ENCODE data around the gene TAGLN2. TPM values are rescaled to one million over a fixed set of nuclear protein-coding genes. Genes with fewer than 3 reads are reported as not detected.
A peak's percentile ranks its signal among the peaks of the same experiment; 100 is the strongest.

The TAGLN2 gene
- total and polyA plus RNA-seq, 2 experiments from 2014 or later, result 122 to 292 TPM

DNA sequence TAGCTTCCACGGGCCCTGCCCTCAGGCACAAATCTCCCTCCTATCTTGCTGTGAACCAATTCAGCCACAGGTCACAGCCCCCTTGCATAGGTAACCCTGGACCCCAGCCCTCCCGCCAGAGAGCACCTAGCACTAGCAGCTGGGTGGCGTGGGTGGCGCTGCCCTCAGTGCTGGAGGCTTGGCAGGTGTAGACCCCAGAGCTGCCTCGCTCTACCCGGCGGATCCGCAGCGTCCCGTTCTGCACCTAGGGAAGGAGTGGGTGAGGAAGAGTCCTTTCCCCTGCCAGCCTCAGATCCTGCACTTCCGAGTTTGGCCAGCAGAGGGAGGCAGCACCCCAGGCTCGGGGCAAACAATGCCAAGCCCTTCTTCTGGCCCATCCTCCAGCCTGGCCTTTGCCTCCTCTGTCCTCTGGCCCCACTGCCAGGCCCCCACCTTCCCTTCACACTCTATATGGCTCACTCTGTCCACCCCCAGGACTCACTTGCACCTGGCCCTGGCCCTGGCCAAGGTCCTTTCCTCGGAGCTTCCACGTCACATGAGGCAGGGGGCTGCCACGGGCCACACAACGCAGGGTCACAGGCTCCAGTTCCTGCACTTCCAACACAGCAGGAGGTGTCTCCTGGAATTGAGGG is 11.1 kb upstream of the TAGLN2 start:
- Histone ChIP-seq H3K4me1 (ENCODE audit: insufficient read depth) (peaks cover 47% of the 10 kb centered on the region), H3K79me2 (no peaks in the 10 kb centered on the region), H2AFZ (no peak overlapping the region)

DNA sequence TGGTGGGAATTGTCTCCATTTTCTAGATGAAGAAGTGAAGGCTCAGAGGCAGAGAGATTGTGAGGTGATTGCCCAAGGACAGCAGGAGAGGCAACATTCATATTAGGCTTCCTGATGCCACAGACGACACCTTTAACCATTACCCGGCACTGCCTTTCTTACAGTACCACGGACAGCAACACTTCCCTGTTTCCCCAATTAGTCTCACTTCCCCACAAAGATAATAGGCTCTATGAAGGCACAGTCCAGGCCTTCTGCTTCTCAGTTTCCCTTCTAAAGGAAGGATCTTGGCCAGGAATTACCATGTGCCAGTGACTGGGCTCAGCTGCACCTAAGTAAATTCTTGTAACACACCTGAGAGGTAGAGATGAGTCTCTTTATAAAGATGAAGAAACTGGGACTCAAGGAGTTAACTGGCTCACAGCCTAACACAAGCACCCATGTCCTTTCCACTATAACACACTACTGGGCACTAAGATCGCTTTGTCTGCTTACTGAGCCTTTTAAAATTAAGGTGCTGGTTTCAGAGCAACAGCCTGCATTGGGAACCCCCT is 10.5 kb upstream of the TAGLN2 start:
- 79% methylated on average over 4 of the region's 4 CpGs for WGBS (ENCODE audit: low lambda C conversion rate, missing lambda C conversion rate)
- Histone ChIP-seq H3K36me3 (replicated peaks; ENCODE audit: insufficient read depth, low read depth) (no peaks in the 10 kb centered on the region), H3K4me3 (no peak overlapping the region), H3K4me1 (ENCODE audit: insufficient read depth) (peaks cover 42% of the 10 kb centered on the region), H3K27ac (no peak overlapping the region), H3K9me2 (replicated peaks; ENCODE audit: insufficient read depth) (no peaks in the 10 kb centered on the region), H3K27me3 (no peaks in the 10 kb centered on the region), H3K9me3 (ENCODE audit: low read depth) (no peaks in the 10 kb centered on the region), H3K79me2 (no peaks in the 10 kb centered on the region), H2AFZ (no peak overlapping the region), H4K20me1 (ENCODE audit: insufficient read depth, poor library complexity, severe bottlenecking) (no peaks in the 10 kb centered on the region), H3K4me2 (peak overlapping the region; percentile 36)
- TF ChIP-seq EZH2phosphoT487 (IDR thresholded peaks at IDR 0.05; ENCODE audit: low read depth, severe bottlenecking, unreplicated experiment) (no peak), EZH2 (IDR thresholded peaks at IDR 0.05; ENCODE audit: borderline replicate concordance) (no peak)
- TF ChIP-seq, protein P1, sequence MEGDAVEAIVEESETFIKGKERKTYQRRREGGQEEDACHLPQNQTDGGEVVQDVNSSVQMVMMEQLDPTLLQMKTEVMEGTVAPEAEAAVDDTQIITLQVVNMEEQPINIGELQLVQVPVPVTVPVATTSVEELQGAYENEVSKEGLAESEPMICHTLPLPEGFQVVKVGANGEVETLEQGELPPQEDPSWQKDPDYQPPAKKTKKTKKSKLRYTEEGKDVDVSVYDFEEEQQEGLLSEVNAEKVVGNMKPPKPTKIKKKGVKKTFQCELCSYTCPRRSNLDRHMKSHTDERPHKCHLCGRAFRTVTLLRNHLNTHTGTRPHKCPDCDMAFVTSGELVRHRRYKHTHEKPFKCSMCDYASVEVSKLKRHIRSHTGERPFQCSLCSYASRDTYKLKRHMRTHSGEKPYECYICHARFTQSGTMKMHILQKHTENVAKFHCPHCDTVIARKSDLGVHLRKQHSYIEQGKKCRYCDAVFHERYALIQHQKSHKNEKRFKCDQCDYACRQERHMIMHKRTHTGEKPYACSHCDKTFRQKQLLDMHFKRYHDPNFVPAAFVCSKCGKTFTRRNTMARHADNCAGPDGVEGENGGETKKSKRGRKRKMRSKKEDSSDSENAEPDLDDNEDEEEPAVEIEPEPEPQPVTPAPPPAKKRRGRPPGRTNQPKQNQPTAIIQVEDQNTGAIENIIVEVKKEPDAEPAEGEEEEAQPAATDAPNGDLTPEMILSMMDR (IDR thresholded peaks at IDR 0.05; ENCODE audit: poor library complexity), result no peak
- DNase-seq (ENCODE audit: low spot score), result no peak

More for the DNA sequence above, 11.1 kb upstream of the TAGLN2 start:
- Histone ChIP-seq H3K9me2 (replicated peaks; ENCODE audit: insufficient read depth) (no peaks in the 10 kb centered on the region), H3K4me3 (no peak overlapping the region), H3K4me2 (peak overlapping the region; percentile 59), H3K27me3 (no peaks in the 10 kb centered on the region), H3K9me3 (ENCODE audit: low read depth) (no peaks in the 10 kb centered on the region), H3K27ac (peak overlapping the region; percentile 92), H4K20me1 (ENCODE audit: insufficient read depth, poor library complexity, severe bottlenecking) (no peaks in the 10 kb centered on the region), H3K36me3 (replicated peaks; ENCODE audit: insufficient read depth, low read depth) (no peaks in the 10 kb centered on the region)
- WGBS (ENCODE audit: low lambda C conversion rate, missing lambda C conversion rate), result 40% methylated on average over 16 of the region's 16 CpGs
- no peak for TF ChIP-seq EZH2 (IDR thresholded peaks at IDR 0.05; ENCODE audit: borderline replicate concordance)
- TF ChIP-seq, protein P1 (IDR thresholded peaks at IDR 0.05; ENCODE audit: poor library complexity), result peak; percentile 91
- TF ChIP-seq EZH2phosphoT487 (IDR thresholded peaks at IDR 0.05; ENCODE audit: low read depth, severe bottlenecking, unreplicated experiment), result no peak
- peak; percentile 83 for DNase-seq (ENCODE audit: low spot score)

DNA sequence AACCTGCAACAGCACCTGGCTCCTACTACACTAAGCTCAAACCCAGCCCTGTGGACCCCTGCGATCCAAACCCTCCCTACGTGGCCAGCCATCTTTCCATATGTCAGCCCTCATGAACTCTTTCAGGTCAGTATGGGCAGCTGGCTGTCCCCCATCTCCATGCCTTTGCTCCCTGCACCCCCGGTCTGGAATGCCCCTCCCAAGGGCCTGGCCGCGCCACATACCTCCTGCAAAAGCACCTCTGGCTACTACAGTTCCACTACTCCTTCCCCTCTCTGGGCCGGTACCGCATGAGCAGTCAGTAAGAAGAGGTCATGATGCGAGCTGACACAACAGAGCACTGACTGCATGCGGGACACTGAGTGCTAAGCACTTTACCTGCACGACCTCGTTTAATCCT is 10.0 kb upstream of the TAGLN2 start:
- H3K9me3 ChIP-seq (ENCODE audit: low read depth), result no peaks in the 10 kb centered on the region
- H2AFZ ChIP-seq, result no peak overlapping the region
- H3K4me1 ChIP-seq (ENCODE audit: insufficient read depth), result peaks cover 37% of the 10 kb centered on the region
- 97% methylated on average over 11 of the region's 11 CpGs for WGBS (ENCODE audit: low lambda C conversion rate, missing lambda C conversion rate)
- no peaks in the 10 kb centered on the region for H3K36me3 ChIP-seq (replicated peaks; ENCODE audit: insufficient read depth, low read depth)
- no peaks in the 10 kb centered on the region for H3K9me2 ChIP-seq (replicated peaks; ENCODE audit: insufficient read depth)
- H3K79me2 ChIP-seq, result no peaks in the 10 kb centered on the region
- H3K4me3 ChIP-seq, result no peak overlapping the region
- no peak overlapping the region for H3K4me2 ChIP-seq
- DNase-seq (ENCODE audit: low spot score), result no peak
- no peak overlapping the region for H3K27ac ChIP-seq
- no peaks in the 10 kb centered on the region for H4K20me1 ChIP-seq (ENCODE audit: insufficient read depth, poor library complexity, severe bottlenecking)
- no peaks in the 10 kb centered on the region for H3K27me3 ChIP-seq
- TF ChIP-seq, protein P1 (IDR thresholded peaks at IDR 0.05; ENCODE audit: poor library complexity), result no peak
- TF ChIP-seq EZH2 (IDR thresholded peaks at IDR 0.05; ENCODE audit: borderline replicate concordance) (no peak), EZH2phosphoT487 (IDR thresholded peaks at IDR 0.05; ENCODE audit: low read depth, severe bottlenecking, unreplicated experiment) (no peak)

Data from hepatocyte (in vitro differentiated cells).